Measurements from ENCODE around the gene PANK2. TPM values are rescaled to one million over a fixed set of nuclear protein-coding genes. Genes with fewer than 3 reads are reported as not detected.

Gene PANK2
- polyA plus RNA-seq, 1 of the 3 experiments (the other 2 are of a cell fraction), result 17.7 TPM

- TF ChIP-seq FOXM1 (IDR thresholded peaks at IDR 0.05; ENCODE audit: low read depth), result no peak
- no peak for TF ChIP-seq YY1 (IDR thresholded peaks at IDR 0.05; ENCODE audit: low read depth)
- TF ChIP-seq FOSL2 (IDR thresholded peaks at IDR 0.05; ENCODE audit: borderline replicate concordance, low read depth), result no peak
- no peak for TF ChIP-seq POLR2AphosphoS5 (IDR thresholded peaks at IDR 0.05; ENCODE audit: low read depth, low read length)
- TF ChIP-seq USF1 (IDR thresholded peaks at IDR 0.05; ENCODE audit: borderline replicate concordance, low read depth), result no peak
- TF ChIP-seq MEF2A (IDR thresholded peaks at IDR 0.05; ENCODE audit: borderline replicate concordance, low read depth), result no peak
- no peak for TF ChIP-seq TCF12 (IDR thresholded peaks at IDR 0.05)
- TF ChIP-seq ELF1 (IDR thresholded peaks at IDR 0.05), result no peak
- TF ChIP-seq MAX (IDR thresholded peaks at IDR 0.05; ENCODE audit: low read depth), result no peak
- POLR2A ChIA-PET, result interaction anchor here (0.6 kb wide), 1 partner anchor 15 kb away, joined by 4 read pairs; no protein-coding TSS in a partner anchor
- CTCF ChIA-PET, result no interaction called here
Measured at GRCh38 chr20:3902446-3902845, 13.3 kb downstream of the PANK2 start.

GRCh38 chr20:3904224-3904623 is 15.0 kb downstream of the PANK2 start:
- Histone ChIP-seq H3K4me2 (no peak overlapping the region), H3K27ac (ENCODE audit: low read depth in 2 of 2, low read length in 1 of 2) (no peak overlapping the region), H4K20me1 (ENCODE audit: insufficient read depth) (peaks cover 100% of the 10 kb centered on the region), H3K79me2 (ENCODE audit: insufficient read depth) (peaks cover 100% of the 10 kb centered on the region), H2AFZ (ENCODE audit: low read depth) (no peak overlapping the region), H3K9ac (no peak overlapping the region), H3K9me2 (no peaks in the 10 kb centered on the region), H3F3A (replicated peaks; ENCODE audit: insufficient read depth) (peaks cover 27% of the 10 kb centered on the region), H3K4me3 (ENCODE audit: low read depth in 2 of 2, low read length in 1 of 2) (no peak overlapping the region), H3K27me3 (ENCODE audit: insufficient read depth) (no peaks in the 10 kb centered on the region), H3K9me3 (no peaks in the 10 kb centered on the region), H3K36me3 (replicated peaks in 1 of 2; ENCODE audit: control insufficient read depth in 1 of 2, insufficient read depth in 2 of 2, low read length in 1 of 2) (peaks cover 13 to 20% of the 10 kb centered on the region in 2 experiments), H3K4me1 (ENCODE audit: control insufficient read depth in 1 of 2, insufficient read depth in 2 of 2, low read depth in 1 of 2, low read length in 1 of 2) (peaks cover 0 to 14% of the 10 kb centered on the region in 2 experiments; a peak in 1 of 4 replicates)
- ChIA-PET CTCF (no interaction called here), POLR2A (no interaction called here)
- DNase-seq, result no peak
- 92% methylated on average over 2 of the region's 2 CpGs for WGBS (ENCODE audit: low lambda C conversion rate)
- TF ChIP-seq NFIC (IDR thresholded peaks at IDR 0.05; ENCODE audit: borderline replicate concordance), result no peak
- TF ChIP-seq SIN3A (IDR thresholded peaks at IDR 0.05; ENCODE audit: borderline replicate concordance, low read depth, low read length), result no peak
- no peak for TF ChIP-seq USF2 (IDR thresholded peaks at IDR 0.05; ENCODE audit: borderline replicate concordance, low read depth, low read length)
- TF ChIP-seq FOXJ3 (CRISPR knock-in tag; IDR thresholded peaks at IDR 0.05), result no peak
- no peak for TF ChIP-seq TCF12 (IDR thresholded peaks at IDR 0.05)
- no peak for TF ChIP-seq RCOR1 (IDR thresholded peaks at IDR 0.05; ENCODE audit: low read length)
- TF ChIP-seq PBX3 (IDR thresholded peaks at IDR 0.05), result no peak
- TF ChIP-seq TEAD4 (IDR thresholded peaks at IDR 0.05; ENCODE audit: borderline replicate concordance, insufficient read depth), result no peak
- no peak for TF ChIP-seq GABPA (IDR thresholded peaks at IDR 0.05; ENCODE audit: low read depth)
- TF ChIP-seq JUND (IDR thresholded peaks at IDR 0.05), result no peak
- TF ChIP-seq MXI1 (IDR thresholded peaks at IDR 0.05; ENCODE audit: low read depth, low read length), result no peak

More at GRCh38 chr20:3902446-3902845, 13.3 kb downstream of the PANK2 start:
- no peak overlapping the region for H2AFZ ChIP-seq (ENCODE audit: low read depth)
- H3K27ac ChIP-seq (ENCODE audit: low read depth in 2 of 2, low read length in 1 of 2), result no peak overlapping the region
- H4K20me1 ChIP-seq (ENCODE audit: insufficient read depth), result peaks cover 100% of the 10 kb centered on the region
- peaks cover 100% of the 10 kb centered on the region for H3K79me2 ChIP-seq (ENCODE audit: insufficient read depth)
- DNase-seq, result no peak
- 96% methylated on average over 5 of the region's 5 CpGs for WGBS (ENCODE audit: low lambda C conversion rate)
- H3K9ac ChIP-seq, result no peak overlapping the region
- H3K4me2 ChIP-seq, result no peak overlapping the region
- no peaks in the 10 kb centered on the region for H3K27me3 ChIP-seq (ENCODE audit: insufficient read depth)
- H3K9me2 ChIP-seq, result no peaks in the 10 kb centered on the region
- no peak overlapping the region for H3K4me3 ChIP-seq (ENCODE audit: low read depth in 2 of 2, low read length in 1 of 2)
- no peaks in the 10 kb centered on the region for H3K9me3 ChIP-seq
- peaks cover 0 to 18% of the 10 kb centered on the region in 2 experiments; a peak in 1 of 4 replicates for H3K4me1 ChIP-seq (ENCODE audit: control insufficient read depth in 1 of 2, insufficient read depth in 2 of 2, low read depth in 1 of 2, low read length in 1 of 2)
- peaks cover 28% of the 10 kb centered on the region for H3F3A ChIP-seq (replicated peaks; ENCODE audit: insufficient read depth)
- peaks cover 0 to 7% of the 10 kb centered on the region in 2 experiments for H3K36me3 ChIP-seq (replicated peaks in 1 of 2; ENCODE audit: control insufficient read depth in 1 of 2, insufficient read depth in 2 of 2, low read length in 1 of 2)
